HG02981 (cell line): ENCODE measurements around the gene TLK1.

Experiments used
- ATAC-seq: cut with Tn5 transposase; IDR thresholded peaks from one replicate; pipeline ENCODE4 v1.9.1; 2021; ENCODE audit warnings: mild to moderate bottlenecking, moderate library complexity; ENCODE audit not compliant: unreplicated experiment

TLK1 gene

DNA sequence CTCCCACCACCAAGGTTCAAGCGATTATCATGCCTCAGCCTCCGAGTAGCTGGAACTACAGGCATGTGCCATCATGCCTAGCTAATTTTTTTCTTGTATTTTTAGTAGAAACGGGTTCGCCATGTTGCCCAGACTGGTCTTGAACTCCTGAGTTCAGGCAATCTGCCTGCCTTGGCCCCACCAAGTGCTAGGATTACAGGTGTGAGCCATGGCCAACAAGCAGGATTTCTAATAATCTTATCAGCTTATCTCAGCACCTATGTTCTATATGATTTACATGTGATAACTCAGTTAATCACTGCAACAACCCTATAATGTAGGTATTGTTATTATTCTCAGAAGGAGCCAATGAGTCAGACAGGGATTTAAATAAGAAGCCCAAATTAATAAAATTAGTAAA lies 151.3 kb downstream of the TLK1 start:
- no peak for ATAC-seq

DNA sequence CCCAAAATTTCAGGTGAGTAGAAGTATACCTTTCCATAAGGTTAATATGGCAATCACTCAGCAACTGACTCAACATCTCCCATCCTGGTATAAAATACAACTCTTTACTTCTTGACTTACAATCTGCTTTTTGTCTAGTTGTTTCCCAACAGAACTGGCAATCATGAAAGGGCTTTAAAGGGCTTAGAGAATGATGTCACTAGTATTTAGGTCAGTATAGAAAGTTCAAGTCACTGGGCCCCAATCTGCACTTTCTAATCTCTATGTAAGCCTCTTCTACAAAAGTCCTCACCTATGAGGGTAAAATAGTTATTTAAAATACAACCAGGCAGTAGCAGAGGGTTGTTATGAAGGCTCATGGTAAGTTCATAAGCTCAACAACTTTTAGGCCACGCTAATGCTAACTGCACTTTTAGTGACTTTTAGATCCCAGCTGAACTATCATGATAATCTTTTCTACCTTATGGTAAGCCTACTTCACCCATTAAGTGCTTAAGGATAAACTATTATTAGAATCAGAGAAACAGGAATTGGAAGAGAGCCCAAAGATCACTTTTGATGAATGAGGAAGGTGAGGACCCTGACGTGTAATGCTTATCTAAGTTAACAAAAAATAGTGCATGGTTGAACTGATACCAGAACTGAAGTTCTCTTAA lies 152.0 kb downstream of the TLK1 start:
- no peak for ATAC-seq

DNA sequence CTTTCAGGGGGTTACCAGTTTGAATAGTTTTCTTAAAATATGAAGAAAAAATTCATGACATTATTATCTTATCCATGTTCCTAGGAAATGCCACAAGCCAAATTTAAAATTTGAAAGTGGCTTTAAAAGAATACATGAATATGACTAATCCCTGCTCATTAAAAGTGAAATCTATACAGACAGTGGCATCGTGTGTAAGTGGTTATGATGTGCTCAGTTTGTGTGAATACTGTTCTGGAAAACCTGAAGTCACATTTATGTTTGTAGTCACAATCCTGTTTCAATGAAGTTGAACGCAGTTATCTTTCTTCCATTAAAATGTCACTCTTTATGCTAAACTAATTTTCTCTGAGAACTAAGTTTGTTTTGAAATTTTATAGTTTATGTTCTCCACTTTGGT lies 155.9 kb downstream of the TLK1 start:
- no peak for ATAC-seq

DNA sequence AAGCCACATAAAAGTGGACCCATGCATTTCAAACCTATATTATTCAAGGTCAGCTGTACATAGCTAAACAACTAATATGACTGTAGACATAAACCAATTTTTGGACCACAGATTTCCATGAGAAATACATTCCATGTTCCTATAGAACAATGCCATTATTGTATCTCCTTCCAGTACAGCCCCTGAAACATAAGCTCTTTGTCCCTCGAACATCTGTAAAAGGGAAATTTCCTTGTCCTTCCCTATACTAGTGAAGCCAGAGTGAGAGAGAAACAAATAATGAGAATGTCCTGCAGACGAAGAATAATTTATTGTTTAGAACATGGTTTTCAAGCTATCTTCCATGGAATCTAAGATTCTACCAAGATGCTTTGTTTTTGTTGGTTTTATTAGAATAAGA lies 156.3 kb downstream of the TLK1 start:
- ATAC-seq, result no peak

DNA sequence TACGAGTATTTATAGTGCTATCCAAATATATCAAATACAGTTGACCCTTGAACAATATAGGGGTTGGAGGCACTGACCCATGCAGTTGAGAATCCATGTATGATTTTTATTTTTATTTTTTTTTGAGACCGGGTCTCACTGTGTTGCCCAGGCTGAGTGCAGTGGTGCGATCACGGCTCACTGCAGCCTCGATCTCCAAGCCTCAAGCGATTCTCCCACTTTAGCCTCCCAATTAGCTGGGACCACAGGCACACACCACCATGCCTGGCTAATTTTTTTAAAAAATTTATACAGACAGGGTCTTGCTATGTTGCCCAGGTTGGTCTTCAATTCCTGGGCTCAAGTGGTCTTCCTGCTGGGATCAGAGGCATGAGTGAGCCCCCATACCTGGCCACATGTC lies 161.0 kb downstream of the TLK1 start:
- ATAC-seq, result no peak

DNA sequence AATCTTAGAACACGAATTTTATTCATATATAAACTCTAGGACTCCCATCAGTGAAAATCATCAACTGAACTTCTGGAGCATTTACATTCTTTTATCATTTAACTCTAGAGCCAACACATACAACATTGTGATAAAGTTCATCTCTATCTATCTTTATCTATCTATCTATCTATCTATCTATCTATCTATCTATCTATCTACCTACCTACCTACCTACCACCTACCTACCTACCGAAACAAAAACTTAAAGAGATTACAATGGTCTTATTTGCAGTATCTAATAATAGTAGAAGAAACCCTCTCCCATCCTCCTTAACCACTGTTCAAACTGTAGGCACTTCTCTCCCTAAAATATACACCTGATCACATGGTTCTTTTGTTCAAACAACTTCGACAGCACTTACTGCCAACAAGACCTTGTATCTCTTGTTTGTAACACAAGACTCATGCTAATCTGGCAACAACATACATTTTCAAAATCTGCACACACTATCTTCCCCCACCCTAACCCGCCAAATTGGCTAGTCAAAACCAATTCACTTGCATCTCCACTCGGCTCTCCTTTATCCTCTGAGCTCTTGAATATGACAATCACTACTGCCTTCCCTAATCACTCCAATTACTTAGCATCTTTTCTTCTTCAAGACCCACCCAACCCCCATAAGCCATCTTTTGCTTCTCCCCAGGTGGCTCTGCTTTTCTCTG lies 162.6 kb downstream of the TLK1 start:
- ATAC-seq, result no peak

DNA sequence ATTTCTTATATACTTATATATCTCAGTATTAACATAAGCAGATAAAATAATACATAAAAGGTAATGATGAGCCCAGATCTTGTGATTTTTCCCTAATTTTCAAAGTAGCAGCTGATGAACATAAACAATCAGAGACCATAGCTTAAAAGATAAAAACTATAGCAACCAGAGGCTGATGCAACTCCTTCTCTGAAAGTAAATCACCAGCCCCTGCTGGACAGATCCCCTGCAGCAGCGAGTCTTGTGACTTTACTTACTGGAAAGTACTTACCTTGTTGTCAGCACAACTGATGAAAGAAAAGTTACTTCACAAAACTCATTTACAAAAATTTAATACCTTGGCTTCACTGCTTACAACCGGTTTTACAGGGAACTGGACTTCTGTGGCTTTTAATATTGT lies 164.4 kb downstream of the TLK1 start:
- no peak for ATAC-seq

DNA sequence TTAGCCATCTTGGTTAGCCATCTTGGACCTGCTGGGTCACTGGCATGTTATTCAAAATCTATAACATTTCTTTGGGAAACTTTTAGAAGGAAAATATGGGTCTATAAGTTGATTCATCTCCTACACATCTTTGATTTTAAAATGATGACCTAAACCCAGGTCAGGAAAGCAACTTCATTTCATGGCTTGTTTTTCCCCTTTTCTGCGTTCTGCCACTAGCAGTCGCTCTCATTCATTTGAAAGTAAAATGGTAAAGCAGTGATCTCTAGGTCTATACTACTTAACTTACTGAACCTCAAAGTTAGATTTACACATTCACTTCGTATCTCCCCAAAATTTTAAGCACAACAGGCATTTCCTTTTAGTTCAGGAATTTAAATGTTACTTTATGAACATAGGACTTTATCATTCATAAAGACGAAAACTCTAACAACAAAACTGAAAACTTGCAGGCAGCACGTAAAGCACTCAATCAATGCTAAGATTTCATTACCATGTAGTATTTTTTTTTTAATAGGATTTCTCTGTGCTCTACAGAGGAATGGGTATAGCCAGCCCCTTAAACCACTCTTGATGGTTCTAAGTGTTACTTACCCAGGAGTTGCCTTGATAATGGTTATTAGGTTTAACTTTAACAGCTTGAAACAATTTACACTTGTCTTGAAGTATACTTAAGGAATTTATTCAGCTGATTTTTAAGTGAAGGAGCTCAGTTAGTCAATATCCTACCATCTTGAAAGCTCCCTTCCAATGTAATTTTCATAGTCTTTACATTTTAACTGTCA lies 169.1 kb downstream of the TLK1 start:
- ATAC-seq, result no peak

DNA sequence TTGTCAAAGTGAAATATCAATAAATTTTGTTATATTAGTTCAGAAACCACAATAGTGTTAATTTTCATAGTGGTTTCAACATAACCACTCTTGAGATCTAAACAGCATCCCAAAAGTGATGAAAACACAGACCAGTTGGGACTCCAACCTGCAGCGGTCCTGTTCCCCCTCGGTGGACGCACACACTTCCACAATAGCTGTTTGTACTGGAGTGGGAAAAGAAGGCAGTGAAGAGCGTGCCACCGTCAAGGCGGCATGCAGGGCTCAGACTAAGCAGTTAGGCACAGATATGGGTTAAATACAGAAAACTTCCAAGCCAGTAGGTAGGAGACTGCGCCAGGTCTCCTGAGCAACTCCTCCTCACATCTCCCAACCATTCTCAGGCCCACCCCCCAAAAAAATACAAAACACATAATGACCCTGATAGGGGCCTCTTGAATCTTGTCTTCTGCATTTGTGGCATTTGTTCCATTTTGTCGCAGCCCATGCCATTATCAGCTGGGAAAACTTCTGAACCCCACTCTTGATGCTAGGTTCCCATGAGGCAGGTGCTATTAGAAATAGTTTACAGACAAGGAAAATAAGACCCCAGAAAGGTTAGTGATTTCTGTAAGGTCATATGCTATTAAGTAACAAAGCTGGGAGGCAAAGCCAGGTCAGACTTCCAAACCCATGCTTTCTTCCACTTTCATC lies 174.0 kb downstream of the TLK1 start:
- ATAC-seq, result no peak

DNA sequence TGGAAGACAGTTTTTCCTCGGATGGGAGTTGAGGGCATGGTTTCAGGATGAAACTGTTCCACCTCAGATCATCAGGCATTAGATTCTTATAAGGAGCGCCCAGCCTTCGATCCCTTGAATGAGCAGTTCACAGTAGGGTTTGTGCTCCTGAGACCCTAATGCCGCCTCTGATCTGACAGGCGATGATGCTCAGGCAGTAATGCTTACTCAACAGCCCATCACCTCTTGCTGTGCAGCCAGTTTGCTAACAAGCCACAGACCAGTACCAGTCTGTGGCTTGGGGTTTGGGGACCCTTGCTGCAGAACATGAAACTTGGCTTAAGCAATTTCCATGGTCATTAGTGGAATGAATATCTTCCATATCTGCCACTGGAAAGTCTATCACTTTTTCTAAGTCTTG lies 175.3 kb downstream of the TLK1 start:
- ATAC-seq, result no peak

DNA sequence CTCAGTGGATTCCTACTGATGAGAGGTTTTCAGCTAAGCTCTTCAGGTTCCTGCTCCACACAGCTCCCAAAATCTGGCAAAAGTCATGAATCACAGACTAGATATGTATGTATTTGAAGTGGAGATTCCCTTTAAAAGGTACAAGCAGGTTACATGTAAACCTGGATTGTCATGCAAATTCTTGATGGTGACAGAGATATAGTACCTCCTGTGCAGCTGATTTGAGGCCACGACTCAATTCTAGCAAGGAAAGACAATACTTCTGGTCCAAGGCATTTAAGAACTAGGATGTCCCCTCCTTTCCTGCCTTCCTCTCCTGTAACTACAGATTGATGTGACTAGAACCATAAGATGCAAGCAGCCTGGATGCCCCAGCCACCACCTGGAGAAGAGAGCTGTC lies 176.6 kb downstream of the TLK1 start:
- ATAC-seq, result no peak

DNA sequence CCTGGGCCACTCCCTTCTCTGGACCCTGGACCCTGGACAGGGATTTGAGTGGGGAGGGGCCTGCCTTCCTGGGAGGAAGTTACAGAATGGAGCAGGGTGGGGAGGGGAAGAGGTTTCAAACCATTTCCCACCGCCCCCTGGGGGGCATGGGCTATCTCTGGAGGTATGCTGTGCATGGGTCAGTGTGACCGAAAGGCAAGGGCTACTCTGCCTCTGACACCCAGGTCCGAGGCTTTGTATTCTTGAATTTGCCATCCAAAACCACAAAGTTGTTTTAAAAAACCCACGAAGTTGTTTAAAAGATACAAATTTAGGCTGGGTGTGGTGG lies 184.8 kb downstream of the TLK1 start:
- ATAC-seq, result no peak

DNA sequence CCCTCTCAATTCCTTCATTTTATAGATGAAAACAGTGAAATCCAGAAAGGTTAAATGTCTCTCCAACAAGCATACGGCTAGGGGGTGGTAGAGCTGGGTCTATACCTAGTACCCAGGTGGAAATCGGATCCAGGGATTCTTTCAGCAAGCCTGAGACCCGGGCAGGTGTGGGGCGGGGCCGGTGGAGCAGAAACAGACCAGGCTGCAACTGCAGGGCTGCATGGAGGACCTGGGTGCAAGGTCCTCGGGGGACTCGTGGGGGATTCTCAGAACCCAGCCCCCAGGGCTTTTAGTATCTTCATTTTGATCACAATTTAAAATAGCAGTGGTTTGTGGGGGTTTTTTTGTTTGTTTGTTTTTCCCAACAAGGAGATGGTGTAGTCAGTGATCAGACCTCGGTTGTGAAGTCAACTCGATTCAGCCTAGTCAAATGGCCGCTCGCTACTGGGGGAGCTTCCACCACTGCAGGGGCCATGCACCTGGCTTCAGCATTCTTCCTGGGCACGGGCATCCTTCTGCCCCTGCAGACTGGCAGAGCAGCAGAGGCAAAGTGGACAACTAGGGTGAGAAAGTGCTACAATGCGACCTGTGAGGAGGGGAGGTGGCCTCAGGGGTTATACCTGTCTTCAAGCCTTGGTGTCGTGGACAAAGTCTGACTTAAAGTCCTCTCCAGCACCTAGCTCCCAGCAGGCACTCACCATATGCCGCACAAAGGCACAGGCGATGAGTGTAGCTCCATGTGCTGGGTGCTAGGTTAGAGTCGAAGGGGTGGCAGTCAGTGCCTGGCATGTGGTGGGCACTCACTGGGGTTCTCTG lies 185.4 kb downstream of the TLK1 start:
- ATAC-seq, result no peak

DNA sequence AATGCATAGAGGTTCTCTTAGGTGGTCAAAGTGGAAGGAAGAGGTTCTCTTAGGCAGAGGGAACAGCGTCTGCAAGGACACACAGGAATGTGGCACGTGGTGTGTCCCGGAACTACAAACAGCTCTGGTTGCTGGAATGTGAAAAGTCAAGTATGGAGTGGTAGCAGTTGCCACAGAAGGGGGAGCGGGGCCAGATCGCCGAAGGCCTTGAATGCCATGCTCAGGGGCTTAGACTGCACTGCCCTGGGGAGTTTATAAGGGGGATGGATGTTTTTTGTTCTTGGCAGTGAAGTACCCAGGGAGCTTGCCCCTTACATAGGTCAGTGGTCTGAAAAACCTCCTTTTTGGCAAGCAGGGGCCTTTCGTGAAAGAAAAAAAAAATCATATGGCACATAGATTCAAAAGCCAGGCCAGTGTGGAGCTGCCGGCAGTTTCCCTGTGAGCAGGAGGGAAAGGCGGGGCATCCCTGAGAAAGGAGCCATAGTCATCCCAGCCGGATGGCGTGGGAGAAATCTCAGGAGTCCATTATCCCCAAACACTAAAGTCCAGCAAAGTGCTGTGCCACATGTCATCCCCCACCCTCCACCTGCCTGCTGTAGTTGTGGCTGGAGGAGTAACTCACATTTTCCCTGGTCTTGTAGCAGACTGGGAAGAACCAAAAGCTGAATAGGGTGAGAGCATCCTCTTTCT lies 186.2 kb downstream of the TLK1 start:
- no peak for ATAC-seq

DNA sequence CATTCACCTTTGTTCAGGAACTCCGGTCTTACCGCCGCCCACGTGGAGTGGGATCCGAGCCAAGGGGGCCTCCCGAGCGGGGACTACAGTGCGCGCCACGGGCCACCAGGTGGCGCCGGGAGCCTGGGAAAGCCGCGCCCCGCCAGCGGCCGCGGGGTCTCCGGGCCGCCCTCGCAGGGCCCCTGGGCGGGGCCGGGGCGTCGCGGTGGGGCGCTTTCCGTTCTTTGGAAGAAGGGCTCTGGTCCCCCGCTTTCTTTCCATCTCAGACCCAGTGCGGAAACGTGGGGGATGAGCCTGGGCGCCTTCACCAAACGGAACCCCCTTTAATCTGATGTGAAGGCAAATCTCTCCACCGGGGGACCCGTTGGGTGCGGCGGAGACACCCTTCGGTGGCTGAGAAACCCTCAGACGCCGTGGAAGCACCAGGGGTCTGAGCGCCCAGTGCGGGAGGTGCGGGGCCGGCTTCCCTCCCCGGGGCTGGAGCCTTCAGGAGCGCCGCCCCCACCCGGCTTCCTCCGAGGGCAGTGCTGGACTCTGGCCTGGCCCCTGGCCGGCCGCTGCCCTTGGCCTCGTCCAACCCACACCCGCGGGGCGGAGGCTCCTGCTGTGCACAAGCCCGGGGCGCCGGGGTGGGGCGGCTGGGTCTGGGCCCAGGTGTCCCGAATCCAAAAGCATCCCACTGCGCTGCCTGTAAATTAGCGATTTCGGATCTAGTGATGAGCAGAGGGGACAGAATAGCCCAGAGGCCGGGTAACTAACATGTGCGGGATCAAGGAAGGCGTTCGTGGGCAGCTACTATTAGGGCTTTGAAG lies 187.0 kb downstream of the TLK1 start:
- ATAC-seq, result peak; percentile 93

DNA sequence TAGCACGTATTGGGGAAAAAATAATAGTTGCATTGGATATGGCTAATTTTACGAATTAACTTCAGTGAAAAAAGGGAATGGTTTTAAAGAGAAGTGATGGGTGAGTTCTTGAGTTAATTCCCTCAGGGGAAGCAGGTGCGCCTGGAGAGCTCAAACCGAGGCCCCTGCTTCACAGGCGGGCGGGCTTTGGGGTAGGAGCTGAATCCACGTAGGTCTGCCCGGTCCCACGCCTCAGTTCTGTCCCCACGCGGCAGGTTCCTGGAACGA lies 187.5 kb downstream of the TLK1 start:
- ATAC-seq, result no peak

DNA sequence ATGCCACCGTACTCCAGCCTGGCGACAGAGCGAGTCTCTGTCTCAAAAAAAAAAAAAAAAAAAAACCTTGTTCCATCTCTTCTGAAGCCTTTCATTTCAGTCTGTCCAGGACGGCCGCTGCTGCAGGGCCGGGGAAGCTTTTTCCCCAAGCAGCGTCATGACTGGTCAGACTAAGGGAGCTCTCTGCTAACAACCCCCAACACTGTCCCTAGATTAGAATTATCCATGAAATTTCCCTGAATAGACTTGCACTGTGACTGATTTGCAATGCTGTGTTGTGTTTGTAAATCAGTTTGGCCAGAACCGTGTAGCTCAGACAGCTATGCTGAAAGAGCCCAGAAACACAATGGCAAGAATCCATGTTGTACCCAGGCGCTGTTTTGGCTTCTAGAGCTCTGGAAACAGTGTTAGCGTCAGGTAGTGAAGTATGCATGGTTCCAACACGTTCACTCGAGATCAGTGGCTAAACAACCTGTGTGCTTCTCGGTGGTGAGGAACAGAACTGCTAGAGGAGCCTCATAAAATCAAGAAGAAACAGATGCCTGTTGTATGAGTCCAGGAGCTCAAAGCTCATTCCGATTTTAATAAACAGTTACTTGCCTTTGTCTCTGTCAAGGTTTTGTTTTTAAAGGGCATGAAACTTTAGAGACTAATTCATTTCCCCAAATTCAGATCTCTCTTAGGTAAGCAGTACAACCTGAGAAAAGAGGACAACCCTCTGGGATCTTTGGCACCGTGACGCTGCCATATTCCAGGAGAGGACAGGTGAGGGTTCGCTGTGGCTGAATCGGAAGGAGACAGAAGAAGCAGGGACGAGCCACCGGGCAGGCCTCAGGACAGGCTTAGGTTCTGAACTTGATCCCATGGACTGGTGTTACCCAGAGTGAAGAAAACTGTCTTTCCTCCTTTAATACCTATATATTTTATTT lies 188.1 kb downstream of the TLK1 start:
- ATAC-seq, result no peak

DNA sequence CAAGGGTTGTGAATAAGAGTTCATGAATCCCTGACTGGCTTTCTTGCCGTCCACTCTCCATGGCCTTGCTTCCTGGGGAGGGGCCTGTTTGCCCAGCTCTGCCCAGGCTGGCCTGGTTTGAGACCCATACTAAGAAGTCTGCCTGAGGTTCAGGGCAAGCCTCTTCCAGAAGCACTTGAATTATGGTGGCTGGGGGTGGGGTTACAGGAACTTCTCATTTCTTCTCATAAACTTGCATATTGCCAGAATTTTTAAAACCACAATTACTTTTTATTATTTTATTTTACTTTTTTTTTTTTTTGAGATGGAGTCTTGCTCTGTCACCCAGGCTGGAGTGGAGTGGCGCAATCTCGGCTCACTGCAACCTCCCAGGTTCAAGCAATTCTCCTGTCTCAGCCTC lies 189.6 kb downstream of the TLK1 start:
- ATAC-seq, result no peak
